PC-9 (cell line): ENCODE results near the gene USP24. TPM values are rescaled to one million over a fixed set of nuclear protein-coding genes. Genes with fewer than 3 reads are reported as not detected.

Source experiments
- BruUV-seq: library from RNA; stranded (reverse); fragments of 400-500 nt; replicated peaks from 2 replicates; lab custom pipeline; 2021; lab: Mats Ljungman, UMichigan
- CTCF ChIA-PET: fragments of 300-600 bp; sonication (Branson Sonifier 250); formaldehyde crosslinking; loops from one replicate; lab custom pipeline; 2022; ENCODE audit warnings: antibody characterized with exemption; lab: Charles Lee
- POLR2A ChIA-PET: fragments of 300-600 bp; sonication (Branson Sonifier 250); formaldehyde crosslinking; loops from one replicate; lab custom pipeline; 2022; ENCODE audit warnings: antibody characterized with exemption; ENCODE audit not compliant: unreplicated experiment; lab: Charles Lee
- DNase-seq, 2 experiments: peaks; one replicate each; pipeline versions ENCODE4 v3.0.0 to v3.0.0-alpha.2; 2015 to 2022; ENCODE audit warnings: mixed read lengths in 1 of 2
- H2AFZ ChIP-seq: fragments of 200-600 bp; sonication (generic); 2 replicates; pipeline ENCODE4 v1.8.1; 2017; ENCODE audit warnings: antibody characterized with exemption
- H3F3A ChIP-seq: fragments of 200-600 bp; sonication (generic); 2 replicates; pipeline ENCODE4 v1.8.1; 2017; ENCODE audit warnings: antibody characterized with exemption, mild to moderate bottlenecking, low read depth; ENCODE audit not compliant: insufficient read depth
- H3K27ac ChIP-seq: fragments of 200-600 bp; sonication (generic); 2 replicates; pipeline ENCODE4 v1.6.1; 2016; ENCODE audit warnings: mixed run types
- H3K27me3 ChIP-seq: fragments of 200-600 bp; sonication (generic); 2 replicates; pipeline ENCODE4 v1.6.1; 2016; ENCODE audit warnings: low read depth, mixed run types; ENCODE audit not compliant: insufficient read depth
- H3K36me3 ChIP-seq: fragments of 200-600 bp; sonication (generic); 2 replicates; pipeline ENCODE4 v1.6.1; 2016; ENCODE audit warnings: low read depth, mixed run types
- H3K4me1 ChIP-seq: fragments of 200-600 bp; sonication (generic); replicated peaks from 2 replicates; pipeline ENCODE4 v1.6.1; 2016; ENCODE audit warnings: mixed run types; ENCODE audit not compliant: insufficient read depth
- H3K4me2 ChIP-seq: fragments of 200-600 bp; sonication (generic); 2 replicates; pipeline ENCODE4 v1.6.1; 2017; ENCODE audit warnings: mixed run types
- H3K4me3 ChIP-seq: fragments of 200-600 bp; sonication (generic); 2 replicates; pipeline ENCODE4 v1.6.1; 2016; ENCODE audit warnings: mixed run types
- H3K79me2 ChIP-seq: fragments of 200-600 bp; sonication (generic); 2 replicates; pipeline ENCODE4 v1.6.1; 2017; ENCODE audit warnings: low read depth, mixed run types
- H3K9me2 ChIP-seq: fragments of 200-600 bp; sonication (generic); 2 replicates; pipeline ENCODE4 v1.8.1; 2017; ENCODE audit warnings: mild to moderate bottlenecking; ENCODE audit not compliant: insufficient read depth
- H3K9me3 ChIP-seq: fragments of 200-600 bp; sonication (generic); 2 replicates; pipeline ENCODE4 v1.8.1; 2016; ENCODE audit warnings: low read depth; ENCODE audit not compliant: insufficient read depth
- H4K20me1 ChIP-seq: fragments of 200-600 bp; sonication (generic); 2 replicates; pipeline ENCODE4 v1.8.1; 2017; ENCODE audit not compliant: insufficient read depth
- EZH2 ChIP-seq: fragments of 200-600 bp; sonication (generic); IDR thresholded peaks from 2 replicates; pipeline ENCODE4 v1.8.0; 2017; ENCODE audit warnings: antibody characterized with exemption, low read depth
- intact Hi-C: fragments of 100-400 bp; cut with micrococcal nuclease; formaldehyde crosslinking; loops from one replicate; pipeline ENCODE4 v1.10.0; 2022; ENCODE audit not compliant: unreplicated experiment
- total RNA-seq: library from RNA; stranded (reverse); gene quantifications from 2 replicates; pipeline ENCODE4 v1.2.3, GENCODE V29; 2021
- TF ChIP-seq, protein P1 (sequence below): fragments of 200-600 bp; sonication (generic); conservative IDR thresholded peaks from 2 replicates; pipeline ENCODE4 v1.6.1; 2017; ENCODE audit warnings: mixed run types, antibody characterized with exemption, mild to moderate bottlenecking, moderate library complexity

USP24 gene
- total RNA-seq, 1 experiment from 2014 or later: 61.0 TPM

DNA sequence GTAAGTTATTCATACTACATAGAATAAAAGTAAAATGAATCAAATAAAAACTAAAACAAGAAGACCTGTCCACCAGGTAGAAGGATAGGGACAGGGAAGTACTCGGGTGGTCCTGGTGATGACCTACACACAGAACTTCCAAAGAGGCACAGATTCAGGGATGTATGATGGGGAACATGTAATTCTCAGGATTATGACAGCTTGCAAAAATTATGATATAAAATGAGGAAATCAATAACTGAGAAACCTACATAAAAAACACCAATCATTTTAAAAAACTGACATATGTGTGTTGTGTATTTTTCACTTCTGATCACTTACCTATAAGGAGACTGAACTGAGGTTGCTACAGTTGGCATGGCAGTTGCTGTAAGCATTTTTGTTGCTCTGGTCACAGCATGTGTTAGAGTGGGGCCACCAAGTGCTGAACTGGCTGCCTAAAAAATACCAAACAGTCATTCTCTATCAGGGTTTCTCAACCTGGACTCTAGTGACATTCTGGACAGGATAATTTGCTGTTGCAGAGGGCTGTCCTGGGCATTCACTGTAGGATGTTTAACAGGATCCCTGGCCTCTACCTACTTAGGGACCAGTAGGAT is 73.8 kb downstream of the USP24 start:
- Histone ChIP-seq H3K36me3 (peaks cover 53% of the 10 kb centered on the region), H3K4me3 (no peak overlapping the region), H2AFZ (no peak overlapping the region), H4K20me1 (no peaks in the 10 kb centered on the region), H3K9me2 (no peaks in the 10 kb centered on the region), H3K4me1 (no peaks in the 10 kb centered on the region), H3K27ac (peak overlapping the region; percentile 11; the same call in 1 of the 2 replicates), H3K79me2 (no peaks in the 10 kb centered on the region), H3K9me3 (no peaks in the 10 kb centered on the region), H3K4me2 (no peak overlapping the region), H3K27me3 (no peaks in the 10 kb centered on the region), H3F3A (peaks cover 39% of the 10 kb centered on the region)
- DNase-seq: no peak
- TF ChIP-seq, protein P1, sequence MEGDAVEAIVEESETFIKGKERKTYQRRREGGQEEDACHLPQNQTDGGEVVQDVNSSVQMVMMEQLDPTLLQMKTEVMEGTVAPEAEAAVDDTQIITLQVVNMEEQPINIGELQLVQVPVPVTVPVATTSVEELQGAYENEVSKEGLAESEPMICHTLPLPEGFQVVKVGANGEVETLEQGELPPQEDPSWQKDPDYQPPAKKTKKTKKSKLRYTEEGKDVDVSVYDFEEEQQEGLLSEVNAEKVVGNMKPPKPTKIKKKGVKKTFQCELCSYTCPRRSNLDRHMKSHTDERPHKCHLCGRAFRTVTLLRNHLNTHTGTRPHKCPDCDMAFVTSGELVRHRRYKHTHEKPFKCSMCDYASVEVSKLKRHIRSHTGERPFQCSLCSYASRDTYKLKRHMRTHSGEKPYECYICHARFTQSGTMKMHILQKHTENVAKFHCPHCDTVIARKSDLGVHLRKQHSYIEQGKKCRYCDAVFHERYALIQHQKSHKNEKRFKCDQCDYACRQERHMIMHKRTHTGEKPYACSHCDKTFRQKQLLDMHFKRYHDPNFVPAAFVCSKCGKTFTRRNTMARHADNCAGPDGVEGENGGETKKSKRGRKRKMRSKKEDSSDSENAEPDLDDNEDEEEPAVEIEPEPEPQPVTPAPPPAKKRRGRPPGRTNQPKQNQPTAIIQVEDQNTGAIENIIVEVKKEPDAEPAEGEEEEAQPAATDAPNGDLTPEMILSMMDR: no peak
- ChIA-PET POLR2A (interaction anchor here (0.6 kb wide), 1 partner anchor 136 kb away, joined by 3 read pairs; no protein-coding TSS in a partner anchor), CTCF (no interaction called here)
- intact Hi-C loops: loop anchor here (2.0 to 5.0 kb wide), 4 partner anchors 44 to 1566 kb away; no protein-coding TSS in a partner anchor
- no TSS peak for BruUV-seq

DNA sequence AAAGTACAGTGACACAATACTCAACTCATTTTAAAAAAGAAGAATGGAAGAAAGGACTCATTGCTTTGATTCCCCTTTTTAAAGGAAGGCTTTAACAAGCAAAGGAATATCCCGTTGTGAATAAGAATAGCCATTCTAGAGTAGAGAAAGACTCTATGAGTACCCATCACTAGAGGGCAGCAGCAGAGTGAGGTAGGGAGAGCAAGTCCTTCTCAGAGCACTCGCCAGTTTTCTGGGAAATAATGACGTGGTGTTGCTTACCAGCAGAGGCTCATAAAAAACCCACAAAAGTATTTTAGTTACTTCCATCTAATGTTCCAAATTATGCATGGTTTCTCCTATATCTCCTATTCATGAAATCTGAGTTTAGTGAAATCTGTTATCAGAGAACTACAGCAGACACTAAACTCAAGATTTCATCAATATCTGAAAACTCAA is 74.6 kb downstream of the USP24 start:
- BruUV-seq: no TSS peak
- H3K9me2 ChIP-seq: no peaks in the 10 kb centered on the region
- TF ChIP-seq EZH2: no peak
- TF ChIP-seq, protein P1: peak; percentile 80
- no peak overlapping the region for H2AFZ ChIP-seq
- peaks cover 47% of the 10 kb centered on the region for H3K36me3 ChIP-seq
- H3K79me2 ChIP-seq: no peaks in the 10 kb centered on the region
- H4K20me1 ChIP-seq: no peaks in the 10 kb centered on the region
- H3K27me3 ChIP-seq: no peaks in the 10 kb centered on the region
- no peak overlapping the region for H3K27ac ChIP-seq
- H3K4me2 ChIP-seq: no peak overlapping the region
- H3K4me3 ChIP-seq: no peak overlapping the region
- CTCF ChIA-PET: interaction anchor here (0.6 to 1.0 kb wide), 2 partner anchors 137 to 199 kb away, joined by 6 to 8 read pairs; no protein-coding TSS in a partner anchor
- POLR2A ChIA-PET: no interaction called here
- intact Hi-C loops: loop anchor here (1.0 to 5.0 kb wide), 5 partner anchors 43 to 1567 kb away; no protein-coding TSS in a partner anchor
- no peaks in the 10 kb centered on the region for H3K9me3 ChIP-seq
- no peaks in the 10 kb centered on the region for H3K4me1 ChIP-seq
- peaks cover 36% of the 10 kb centered on the region for H3F3A ChIP-seq
- peak; percentile 43 to 65 for DNase-seq

DNA sequence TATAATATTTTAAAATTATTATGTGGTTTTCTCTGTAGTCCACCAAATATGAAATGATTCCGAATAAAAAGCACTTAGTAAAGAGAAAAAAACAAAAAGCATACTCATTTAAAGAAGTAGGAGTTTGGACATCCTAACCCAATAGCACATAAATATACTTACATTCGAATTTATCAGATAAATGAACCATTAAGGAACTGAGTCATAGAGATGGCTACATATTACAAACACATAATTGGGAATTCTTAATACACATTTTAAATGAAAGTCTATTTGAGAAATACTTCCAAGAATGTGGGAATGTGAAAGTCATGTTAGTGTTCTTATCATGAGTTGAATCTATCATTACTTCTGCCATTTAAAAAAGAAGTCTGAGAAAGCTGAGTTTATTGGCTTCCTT is 75.0 kb downstream of the USP24 start:
- H3K4me2 ChIP-seq: no peak overlapping the region

More for the DNA sequence above, 75.0 kb downstream of the USP24 start:
- TF ChIP-seq, protein P1: no peak
- TF ChIP-seq EZH2: no peak
- intact Hi-C loops: loop anchor here (1.0 to 5.0 kb wide), 5 partner anchors 43 to 1567 kb away; no protein-coding TSS in a partner anchor
- no peak overlapping the region for H2AFZ ChIP-seq
- H3K4me1 ChIP-seq: no peaks in the 10 kb centered on the region
- H3F3A ChIP-seq: peaks cover 36% of the 10 kb centered on the region
- no TSS peak for BruUV-seq
- H3K27me3 ChIP-seq: no peaks in the 10 kb centered on the region
- ChIA-PET POLR2A (no interaction called here), CTCF (interaction anchor here (0.6 to 1.0 kb wide), 2 partner anchors 137 to 199 kb away, joined by 6 to 8 read pairs; no protein-coding TSS in a partner anchor)
- peaks cover 44% of the 10 kb centered on the region for H3K36me3 ChIP-seq
- H3K4me3 ChIP-seq: no peak overlapping the region
- H3K27ac ChIP-seq: no peak overlapping the region
- H3K9me2 ChIP-seq: no peaks in the 10 kb centered on the region
- H3K9me3 ChIP-seq: no peaks in the 10 kb centered on the region
- H3K79me2 ChIP-seq: no peaks in the 10 kb centered on the region
- H4K20me1 ChIP-seq: no peaks in the 10 kb centered on the region
- no peak for DNase-seq
